Neutrophil (primary cell): ENCODE data around the gene METRN.

ENCODE experiments used
- H3K27ac ChIP-seq: fragments of 200-600 bp; sonication (generic); 2 replicates; pipeline ENCODE4 v1.5.1; 2016; ENCODE audit warnings: mild to moderate bottlenecking, moderate library complexity
- H3K27me3 ChIP-seq: fragments of 200-600 bp; sonication (generic); 2 replicates; pipeline ENCODE4 v1.6.0; 2016; ENCODE audit warnings: mild to moderate bottlenecking
- H3K36me3 ChIP-seq: fragments of 200-600 bp; sonication (generic); 2 replicates; pipeline ENCODE4 v1.5.1; 2017
- H3K4me1 ChIP-seq, 2 experiments: fragments of 200-600 bp in 1 of 2; sonication (generic) in 1 of 2; 1 replicate in 1 of 2; 2 replicates in 1 of 2; pipeline versions ENCODE4 v1.5.1 to v1.6.1; 2013 to 2016; ENCODE audit warnings: low read depth in 1 of 2, low read length in 1 of 2, mild to moderate bottlenecking in 1 of 2, moderate library complexity in 1 of 2; ENCODE audit not compliant: control insufficient read depth in 1 of 2, insufficient read depth in 1 of 2
- H3K4me3 ChIP-seq, 2 experiments: fragments of 200-600 bp in 1 of 2; sonication (generic) in 1 of 2; 1 replicate in 1 of 2; 2 replicates in 1 of 2; pipeline ENCODE4 v1.5.1; 2013 to 2016; ENCODE audit warnings: low read depth in 1 of 2, low read length in 1 of 2, mild to moderate bottlenecking in 1 of 2, moderate library complexity in 1 of 2
- H3K9me3 ChIP-seq: fragments of 200-600 bp; sonication (generic); 2 replicates; pipeline ENCODE4 v1.5.1; 2016
- CTCF ChIP-seq: fragments of 200-600 bp; sonication (generic); IDR thresholded peaks from 2 replicates; pipeline ENCODE4 v1.5.1; 2016; ENCODE audit warnings: antibody characterized with exemption

Gene METRN

GRCh38 chr16:716768-717325 is 1.9 kb downstream of the METRN start:
- H3K27ac ChIP-seq, result no peak overlapping the region
- H3K4me3 ChIP-seq, result no peak overlapping the region
- peaks cover 29 to 35% of the 10 kb centered on the region in 2 experiments for H3K4me1 ChIP-seq
- no peaks in the 10 kb centered on the region for H3K9me3 ChIP-seq
- no peak for TF ChIP-seq CTCF
- H3K36me3 ChIP-seq, result no peaks in the 10 kb centered on the region
- H3K27me3 ChIP-seq, result peaks cover 88% of the 10 kb centered on the region

GRCh38 chr16:717450-718245 is 2.7 kb downstream of the METRN start:
- no peak for TF ChIP-seq CTCF
- no peak overlapping the region for H3K27ac ChIP-seq

GRCh38 chr16:718389-718788 is 3.5 kb downstream of the METRN start:
- H3K27me3 ChIP-seq, result peaks cover 73% of the 10 kb centered on the region
- H3K4me1 ChIP-seq, result peaks cover 29 to 38% of the 10 kb centered on the region in 2 experiments
- no peak overlapping the region for H3K27ac ChIP-seq
- H3K36me3 ChIP-seq, result no peaks in the 10 kb centered on the region
- no peaks in the 10 kb centered on the region for H3K9me3 ChIP-seq
- H3K4me3 ChIP-seq, result no peak overlapping the region
- TF ChIP-seq CTCF, result no peak

More at GRCh38 chr16:717450-718245, 2.7 kb downstream of the METRN start:
- H3K4me3 ChIP-seq, result no peak overlapping the region
- peaks cover 29 to 38% of the 10 kb centered on the region in 2 experiments for H3K4me1 ChIP-seq
- no peaks in the 10 kb centered on the region for H3K9me3 ChIP-seq
- no peaks in the 10 kb centered on the region for H3K36me3 ChIP-seq
- peaks cover 80% of the 10 kb centered on the region for H3K27me3 ChIP-seq

GRCh38 chr16:718922-719321 is 4.0 kb downstream of the METRN start:
- no peak overlapping the region for H3K27ac ChIP-seq
- peaks cover 29 to 38% of the 10 kb centered on the region in 2 experiments for H3K4me1 ChIP-seq
- H3K27me3 ChIP-seq, result peaks cover 68% of the 10 kb centered on the region
- H3K4me3 ChIP-seq, result no peak overlapping the region
- TF ChIP-seq CTCF, result no peak
- H3K9me3 ChIP-seq, result no peaks in the 10 kb centered on the region
- no peaks in the 10 kb centered on the region for H3K36me3 ChIP-seq

- Histone ChIP-seq H3K27me3 (peaks cover 68% of the 10 kb centered on the region), H3K36me3 (no peaks in the 10 kb centered on the region), H3K4me1 (peaks cover 29 to 33% of the 10 kb centered on the region in 2 experiments), H3K4me3 (peak overlapping the region; percentile 76 to 78), H3K9me3 (no peaks in the 10 kb centered on the region), H3K27ac (no peak overlapping the region)
- TF ChIP-seq CTCF, result no peak
These were observed 5.0 kb downstream of the METRN start for GRCh38 chr16:719815-720446.
